ENCODE data around the gene PPP2R2D. TPM values are rescaled to one million over a fixed set of nuclear protein-coding genes. Genes with fewer than 3 reads are reported as not detected.

The PPP2R2D gene
- total RNA-seq, 1 experiment from 2014 or later, result 35.1 TPM

GRCh38 chr10:131871673-131872005 is 29.2 kb upstream of the PPP2R2D start:
- H4K20me1 ChIP-seq (ENCODE audit: control insufficient read depth, insufficient read depth, insufficient read length), result no peaks in the 10 kb centered on the region
- no peaks in the 10 kb centered on the region for H3K79me2 ChIP-seq (ENCODE audit: insufficient read depth, low read length)
- H3K9me3 ChIP-seq (ENCODE audit: control insufficient read depth, low read depth, low read length), result no peaks in the 10 kb centered on the region
- Mint-ChIP-seq H3K27me3 (ENCODE audit: low read depth) (no peaks in the 10 kb centered on the region), H3K27ac (no peak overlapping the region), H3K4me1 (peaks cover 3% of the 10 kb centered on the region in 2 experiments; a peak in 1 of 4 replicates), H3K9me3 (peaks cover 7 to 8% of the 10 kb centered on the region in 2 experiments; a peak in 4 of 5 replicates), H3K36me3 (ENCODE audit: insufficient read depth in 1 of 3, low read depth in 3 of 3) (peaks cover 0 to 3% (median 0%) of the 10 kb centered on the region in 3 experiments; a peak in 2 of 7 replicates), H3K4me3 (no peak overlapping the region)
- TF ChIP-seq CTCF (conservative IDR thresholded peaks at IDR 0.05), result no peak
- H3K27ac ChIP-seq (ENCODE audit: insufficient read length, low read depth, low read length), result no peak overlapping the region
- no peak for DNase-seq
- H3K14ac ChIP-seq (ENCODE audit: insufficient read depth, low read length), result no peak overlapping the region
- H4K91ac ChIP-seq (ENCODE audit: insufficient read length, low read depth, low read length), result no peak overlapping the region
- H3K79me1 ChIP-seq (ENCODE audit: insufficient read depth, low read depth, low read length, poor library complexity, severe bottlenecking), result no peaks in the 10 kb centered on the region
- no peak overlapping the region for H3K18ac ChIP-seq (ENCODE audit: insufficient read length, low read depth, low read length)
- H4K5ac ChIP-seq (ENCODE audit: insufficient read length, low read depth, low read length), result no peak overlapping the region
- no peak overlapping the region for H2BK15ac ChIP-seq (ENCODE audit: low read depth, low read length)
- H2AK5ac ChIP-seq (ENCODE audit: insufficient read length, low read length), result no peak overlapping the region
- no peak overlapping the region for H2BK12ac ChIP-seq (ENCODE audit: insufficient read length, low read depth, low read length)
- H3K23ac ChIP-seq (ENCODE audit: insufficient read length, low read depth, low read length), result no peak overlapping the region
- no peak overlapping the region for H4K8ac ChIP-seq (replicated peaks; ENCODE audit: insufficient read length, low read depth, low read length)
- H3K4me1 ChIP-seq (ENCODE audit: insufficient read depth, low read length), result no peaks in the 10 kb centered on the region
- no peak overlapping the region for H3K56ac ChIP-seq (ENCODE audit: insufficient read length, low read depth, low read length)
- H3K27me3 ChIP-seq (ENCODE audit: insufficient read depth, low read length), result no peaks in the 10 kb centered on the region
- no peaks in the 10 kb centered on the region for H3K23me2 ChIP-seq (ENCODE audit: insufficient read length, low read depth, low read length, poor library complexity, severe bottlenecking)
- no peak overlapping the region for H3K4ac ChIP-seq (ENCODE audit: low read depth, low read length)
- H3T11ph ChIP-seq (ENCODE audit: low read length), result no peak overlapping the region
- no peak overlapping the region for H2AFZ ChIP-seq (ENCODE audit: low read length)
- no peak overlapping the region for H2BK20ac ChIP-seq (ENCODE audit: low read depth, low read length, poor library complexity, severe bottlenecking)
- H3K9ac ChIP-seq (ENCODE audit: extremely low read depth, insufficient read length, low read length), result no peak overlapping the region
- WGBS (ENCODE audit: extremely low coverage, insufficient read length, low lambda C conversion rate), result no CpG with 5 or more reads among the region's 8 CpGs
- H2BK120ac ChIP-seq (ENCODE audit: low read depth, low read length, poor library complexity, severe bottlenecking), result no peak overlapping the region
- H3K4me2 ChIP-seq (ENCODE audit: insufficient read depth, insufficient read length, low read length), result no peak overlapping the region
- H2BK5ac ChIP-seq (ENCODE audit: insufficient read length, low read length), result no peak overlapping the region
